ENCODE measurements around the gene CDC42EP3. TPM values are rescaled to one million over a fixed set of nuclear protein-coding genes. Genes with fewer than 3 reads are reported as not detected.

CDC42EP3 gene
- total RNA-seq, 4 donors from 2014 or later, result 14.0 to 42.6 (median 28.7) TPM

GRCh38 chr2:37663390-37663789 is 8.1 kb downstream of the CDC42EP3 start:
- 81 to 87% methylated on average over 7 of the region's 7 CpGs for WGBS, 2 donors
- no peak for TF ChIP-seq POLR2A (IDR thresholded peaks at IDR 0.05)
- TF ChIP-seq CTCF (IDR thresholded peaks at IDR 0.05), result no peak
- DNase-seq (ENCODE audit: low spot score in 2 of 2), result no peak
- intact Hi-C loops (cut with DNase I; ENCODE audit: low total_unique reads), result no loop called here
- no peak overlapping the region for H3K4me3 ChIP-seq (ENCODE audit: low read depth, poor library complexity, severe bottlenecking)

- intact Hi-C loops (cut with DNase I; ENCODE audit: low total_unique reads), result loop anchor here (5.0 kb wide), 1 partner anchor 498 kb away; no protein-coding TSS in a partner anchor
- H3K4me3 ChIP-seq (ENCODE audit: low read depth, poor library complexity, severe bottlenecking), result no peak overlapping the region
- no peak for DNase-seq (ENCODE audit: low spot score in 2 of 2)
- TF ChIP-seq POLR2A (IDR thresholded peaks at IDR 0.05), result no peak
- TF ChIP-seq CTCF (IDR thresholded peaks at IDR 0.05), result no peak
- WGBS, 2 donors, result 91 to 93% methylated on average over 5 of the region's 5 CpGs
Measured at GRCh38 chr2:37659723-37660122, 11.7 kb downstream of the CDC42EP3 start.

GRCh38 chr2:37658682-37659081 is 12.8 kb downstream of the CDC42EP3 start:
- intact Hi-C loops (cut with DNase I; ENCODE audit: low total_unique reads), result loop anchor here (5.0 kb wide), 1 partner anchor 499 kb away; no protein-coding TSS in a partner anchor
- DNase-seq (ENCODE audit: low spot score in 2 of 2), result no peak
- no peak for TF ChIP-seq POLR2A (IDR thresholded peaks at IDR 0.05)
- TF ChIP-seq CTCF (IDR thresholded peaks at IDR 0.05), result no peak
- 92 to 95% methylated on average over 3 of the region's 3 CpGs for WGBS, 2 donors
- no peak overlapping the region for H3K4me3 ChIP-seq (ENCODE audit: low read depth, poor library complexity, severe bottlenecking)

- intact Hi-C loops (cut with DNase I; ENCODE audit: low total_unique reads), result loop anchor here (5.0 kb wide), 1 partner anchor 500 kb away; no protein-coding TSS in a partner anchor
- TF ChIP-seq CTCF (IDR thresholded peaks at IDR 0.05) (no peak), POLR2A (IDR thresholded peaks at IDR 0.05) (no peak)
- DNase-seq (ENCODE audit: low spot score in 2 of 2), result no peak
- 88 to 94% methylated on average over 4 of the region's 4 CpGs for WGBS, 2 donors
- H3K4me3 ChIP-seq (ENCODE audit: low read depth, poor library complexity, severe bottlenecking), result no peak overlapping the region
Measured at GRCh38 chr2:37657471-37657870, 14.0 kb downstream of the CDC42EP3 start.

GRCh38 chr2:37656512-37657423 is 14.7 kb downstream of the CDC42EP3 start:
- intact Hi-C loops (cut with DNase I; ENCODE audit: low total_unique reads), result loop anchor here (5.0 kb wide), 1 partner anchor 501 kb away; no protein-coding TSS in a partner anchor
- no peak for DNase-seq (ENCODE audit: low spot score in 2 of 2)
- H3K4me3 ChIP-seq (ENCODE audit: low read depth, poor library complexity, severe bottlenecking), result no peak overlapping the region
- WGBS, 2 donors, result 60 to 75% methylated on average over 11 of the region's 11 CpGs
- TF ChIP-seq CTCF (IDR thresholded peaks at IDR 0.05) (no peak), POLR2A (IDR thresholded peaks at IDR 0.05) (no peak)
